GM19351 (cell line): ENCODE measurements around the gene NXPE1.
"Not testable (repeated sequence)": the region's sequence is repeated elsewhere in the genome, so short reads cannot be mapped to it uniquely, and the experiment has no call there.

Experiments used
- ATAC-seq: cut with Tn5 transposase; IDR thresholded peaks from one replicate; pipeline ENCODE4 v1.9.1; 2021; ENCODE audit warnings: mild to moderate bottlenecking, moderate library complexity; ENCODE audit not compliant: unreplicated experiment

Gene NXPE1

DNA sequence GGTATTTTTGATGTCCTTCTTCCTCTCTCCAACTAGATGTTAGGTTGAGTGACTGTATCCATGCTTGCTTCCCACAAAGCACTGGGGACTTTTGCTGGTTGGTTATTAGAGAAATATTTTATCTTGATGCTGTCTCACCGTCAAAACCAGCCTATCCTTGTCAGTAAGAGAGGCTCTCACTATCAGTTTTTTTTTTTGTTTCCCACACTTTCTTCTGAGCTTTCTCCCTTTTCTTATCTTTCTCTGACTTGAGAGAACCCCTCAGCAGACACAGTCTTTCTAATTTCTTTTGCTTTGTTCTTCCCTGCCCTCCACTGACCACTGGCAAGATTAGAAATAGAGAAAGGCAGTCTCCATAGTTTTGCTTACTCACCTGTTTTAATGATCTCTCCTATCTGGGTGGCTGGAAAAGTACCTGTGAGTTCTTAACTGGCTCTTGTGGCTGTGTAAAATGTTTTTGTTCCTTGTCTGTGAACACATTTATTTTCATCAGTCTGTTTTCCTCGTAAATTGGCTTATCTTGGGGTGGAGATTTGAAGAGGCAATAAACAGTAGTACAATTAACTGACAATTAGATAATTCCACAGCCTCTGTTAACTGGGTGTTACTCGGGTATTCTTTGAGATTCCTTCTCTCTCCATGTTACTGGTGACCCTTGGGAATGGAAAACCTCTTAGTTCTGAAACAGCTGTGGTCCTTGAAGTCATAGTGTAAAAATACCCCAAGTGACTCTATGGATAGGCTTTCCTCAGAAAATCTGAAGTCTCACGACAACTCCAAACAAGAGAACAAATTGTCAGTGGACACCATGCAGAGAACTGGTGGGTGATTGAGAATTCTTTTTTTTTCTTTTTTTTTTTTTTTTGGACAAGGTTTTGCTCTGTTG lies at the start of gene NXPE1:
Gene NXPE1, minus strand, starts transcription at position 457 of the 886 bp plus-strand sequence. CDS start 8,680 bp downstream, outside the sequence.
- ATAC-seq: no peak

DNA sequence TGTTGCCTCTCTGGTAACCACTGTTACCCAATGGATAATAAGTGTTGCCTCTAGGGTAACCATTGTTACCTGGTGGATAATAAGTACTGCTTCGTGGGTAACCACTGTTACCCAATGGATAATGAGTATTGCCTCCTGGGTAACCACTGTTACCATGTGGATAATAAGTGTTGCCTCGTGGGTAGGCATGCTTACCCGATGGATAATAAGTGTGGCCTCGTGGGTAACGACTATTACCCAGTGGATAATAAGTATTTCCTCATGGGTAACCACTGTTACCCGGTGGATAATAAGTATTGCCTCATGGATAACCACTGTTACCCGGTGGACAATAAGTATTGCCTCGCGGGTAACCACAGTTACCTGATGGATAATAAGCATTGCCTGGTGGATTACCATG lies 49.7 kb upstream of the NXPE1 start:
- no peak for ATAC-seq

DNA sequence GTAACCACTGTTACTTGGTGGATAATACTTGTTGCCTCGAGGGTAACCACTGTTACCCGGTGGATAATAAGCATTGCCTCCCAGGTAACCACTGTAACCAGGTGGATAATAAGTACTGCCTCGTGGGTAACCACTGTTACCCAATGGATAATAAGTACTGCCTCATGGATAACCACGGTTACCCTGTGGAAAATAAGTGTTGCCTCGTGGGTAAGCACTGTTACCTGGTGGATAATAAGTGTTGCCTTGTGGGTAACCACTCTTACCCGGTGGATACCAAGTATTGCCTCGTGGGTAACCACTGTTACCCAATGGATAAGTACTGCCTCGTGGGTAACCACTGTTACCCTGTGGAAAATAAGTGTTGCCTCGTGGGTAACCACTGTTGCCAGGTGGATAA lies 48.9 kb upstream of the NXPE1 start:
- not testable (repeated sequence) for ATAC-seq

DNA sequence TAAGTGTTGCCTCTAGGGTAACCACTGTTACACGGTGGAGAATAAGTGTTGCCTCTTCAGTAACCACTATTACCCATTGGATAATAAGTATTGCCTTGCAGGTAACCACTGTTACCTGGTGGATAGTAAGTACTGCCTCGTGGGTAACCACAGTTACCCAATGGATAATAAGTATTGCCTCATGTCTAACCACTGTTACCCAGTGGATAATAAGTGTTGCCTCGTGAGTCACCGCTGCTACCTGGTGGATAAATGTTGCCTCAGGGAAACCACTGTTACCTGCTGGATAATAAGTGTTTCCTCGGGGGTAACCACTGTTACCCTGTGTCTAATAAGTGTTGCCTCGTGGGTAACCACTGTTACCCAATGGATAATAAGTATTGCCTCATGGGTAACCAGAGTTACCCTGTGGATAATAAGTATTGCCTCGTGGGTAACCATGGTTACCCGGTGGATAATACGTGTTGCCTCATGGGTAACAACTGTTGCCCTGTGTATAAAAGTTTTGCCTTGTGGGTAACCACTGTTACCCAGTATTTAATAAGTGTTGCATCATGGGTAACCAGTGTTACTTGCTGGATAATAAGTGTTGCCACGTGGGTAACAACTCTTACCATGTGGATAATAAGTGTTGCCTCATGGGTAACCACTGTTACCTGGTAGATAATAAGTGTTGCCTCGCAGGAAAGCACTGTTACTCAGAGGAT lies 48.2 kb upstream of the NXPE1 start:
- ATAC-seq: no peak

DNA sequence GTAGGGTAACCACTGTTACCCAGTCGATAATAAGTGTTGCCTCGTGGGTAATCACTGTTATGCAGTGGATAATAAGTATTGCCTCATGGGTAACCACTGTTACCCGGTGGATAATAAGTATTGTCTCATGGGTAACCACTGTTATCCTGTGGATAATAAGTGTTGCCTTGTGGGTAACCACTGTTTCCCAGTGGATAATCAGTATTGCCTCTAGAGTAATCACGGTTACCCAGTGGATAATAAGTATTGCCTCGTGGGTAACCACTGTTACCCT lies 47.1 kb upstream of the NXPE1 start:
- not testable (repeated sequence) for ATAC-seq

DNA sequence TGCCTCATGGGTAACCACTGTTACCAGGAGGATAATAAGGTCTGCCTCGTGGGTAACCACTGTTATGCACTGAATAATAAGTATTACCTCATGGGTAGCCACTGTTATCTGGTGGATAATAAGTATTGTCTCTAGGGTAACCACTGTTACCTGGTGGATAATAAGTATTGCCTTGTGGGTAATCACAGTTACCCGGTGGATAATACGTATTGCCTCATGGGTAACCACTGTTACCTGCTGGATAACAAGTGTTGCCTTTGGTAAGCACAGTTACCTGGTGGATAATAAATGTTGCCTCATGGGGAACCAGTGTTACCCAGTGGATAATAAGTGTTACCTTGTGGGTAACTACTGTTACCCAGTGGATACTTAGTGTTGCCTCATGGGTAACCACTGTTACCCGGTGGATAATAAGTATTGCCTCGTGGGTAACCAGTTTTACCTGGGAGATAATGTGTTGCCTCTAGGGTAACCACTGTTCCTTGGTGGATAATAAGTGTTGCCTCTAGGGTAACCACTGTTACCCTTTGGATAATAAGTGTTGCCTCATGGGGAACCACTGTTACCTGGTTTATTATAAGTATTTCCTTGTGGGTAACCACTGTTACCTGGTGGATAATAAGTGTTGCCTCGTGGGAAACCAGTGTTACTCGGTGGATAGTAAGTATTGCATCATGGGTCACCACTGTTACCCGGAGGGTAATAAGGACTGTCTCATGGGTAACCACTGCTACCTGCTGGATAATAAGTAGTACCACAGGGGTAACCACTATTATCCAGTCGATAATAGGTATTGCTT lies 46.5 kb upstream of the NXPE1 start:
- ATAC-seq: no peak

DNA sequence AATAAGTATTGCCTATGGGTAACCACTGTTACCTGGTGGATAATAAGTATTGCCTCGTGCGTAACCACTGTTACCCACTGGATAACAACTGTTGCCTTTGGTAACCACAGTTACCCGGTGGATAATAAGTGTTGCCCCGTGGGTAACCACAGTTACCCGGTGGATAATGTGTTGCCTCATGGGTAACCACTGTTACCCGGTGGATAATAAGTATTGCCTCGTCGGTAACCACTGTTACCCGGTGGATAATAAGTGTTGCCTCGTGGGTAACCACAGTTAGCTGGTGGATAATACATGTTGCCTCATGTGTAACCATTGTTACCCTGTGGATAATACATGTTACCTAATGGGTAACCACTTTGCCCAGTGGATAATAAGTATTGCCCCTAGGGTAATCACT lies 45.7 kb upstream of the NXPE1 start:
- ATAC-seq: no peak

DNA sequence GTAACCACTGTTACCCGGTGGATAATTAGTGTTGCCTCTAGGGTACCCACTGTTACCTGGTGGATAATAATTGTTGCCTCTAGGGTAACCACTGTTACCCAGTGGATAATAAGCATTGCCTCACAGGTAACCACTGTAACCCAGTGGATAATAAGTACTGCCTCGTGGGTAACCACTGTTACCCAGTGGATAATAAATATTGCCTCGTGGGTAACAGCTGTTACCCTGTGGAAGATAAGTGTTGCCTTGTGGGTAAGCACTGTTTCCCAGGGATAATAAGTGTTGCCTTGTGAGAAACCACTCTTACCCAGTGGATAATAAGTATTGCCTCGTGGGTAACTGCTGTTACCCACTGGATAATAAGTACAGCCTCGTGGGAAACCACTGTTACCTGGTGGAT lies 45.2 kb upstream of the NXPE1 start:
- ATAC-seq: no peak

DNA sequence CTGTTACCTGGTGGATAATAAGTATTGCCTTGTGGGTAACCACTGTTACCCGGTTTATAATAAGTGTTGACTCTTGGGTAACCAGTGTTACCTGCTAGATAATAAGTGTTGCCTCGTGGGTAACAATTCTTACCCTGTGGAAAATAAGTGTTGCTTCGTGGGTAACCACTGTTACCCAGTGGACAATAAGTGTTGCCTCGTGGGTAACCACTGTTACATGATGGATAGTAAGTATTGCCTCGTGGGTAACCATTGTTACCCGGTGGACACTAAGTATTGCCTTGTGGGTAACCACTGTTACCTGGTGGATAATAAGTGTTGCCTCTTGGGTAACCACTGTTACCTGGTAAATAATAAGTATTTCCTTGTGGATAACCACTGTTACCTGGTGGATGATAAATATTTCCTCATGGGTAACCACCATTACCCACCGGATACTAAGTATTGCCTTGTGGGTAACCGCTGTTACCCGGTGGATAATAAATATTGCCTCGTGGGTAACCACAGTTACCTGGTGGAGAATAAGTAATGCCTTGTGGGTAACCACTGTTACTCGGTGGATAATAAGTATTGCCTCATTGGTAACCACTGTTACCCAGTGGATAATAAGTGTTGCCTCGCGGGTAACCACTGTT lies 44.6 kb upstream of the NXPE1 start:
- ATAC-seq: no peak

DNA sequence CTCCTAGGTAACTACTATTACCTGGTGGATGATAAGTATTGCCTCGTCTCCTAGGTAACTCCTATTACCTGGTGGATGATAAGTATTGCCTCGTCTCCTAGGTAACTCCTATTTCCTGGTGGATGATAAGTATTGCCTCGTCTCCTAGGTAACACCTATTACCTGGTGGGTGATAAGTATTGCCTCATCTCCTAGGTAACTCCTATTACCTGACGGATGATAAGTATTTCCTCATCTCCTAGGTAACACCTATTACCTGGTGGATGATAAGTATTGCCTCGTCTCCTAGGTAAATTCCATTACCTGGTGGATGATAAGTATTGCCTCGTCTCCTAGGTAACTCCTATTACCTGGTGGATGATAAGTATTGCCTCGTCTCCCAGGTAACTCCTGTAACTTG lies 43.5 kb upstream of the NXPE1 start:
- not testable (repeated sequence) for ATAC-seq

DNA sequence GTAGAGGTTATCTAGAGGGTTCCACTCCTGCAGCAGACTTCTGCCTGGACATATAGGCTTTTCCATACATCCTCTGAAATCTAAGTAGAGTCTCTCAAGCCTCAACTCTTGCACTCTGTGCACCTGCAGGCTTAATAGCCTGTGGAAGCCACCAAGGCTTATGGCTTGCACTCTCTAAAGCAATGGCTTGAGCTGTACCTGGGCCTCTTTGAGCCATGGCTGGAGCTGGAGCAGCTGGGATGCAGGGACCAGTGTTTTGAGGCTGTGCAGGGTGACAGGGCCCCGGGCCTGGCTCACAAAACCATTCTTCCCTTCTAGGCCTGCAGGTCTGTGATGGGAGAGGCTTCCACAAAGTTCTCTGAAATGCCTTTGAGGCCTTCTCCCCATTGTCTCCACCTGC lies 38.8 kb upstream of the NXPE1 start:
- no peak for ATAC-seq

DNA sequence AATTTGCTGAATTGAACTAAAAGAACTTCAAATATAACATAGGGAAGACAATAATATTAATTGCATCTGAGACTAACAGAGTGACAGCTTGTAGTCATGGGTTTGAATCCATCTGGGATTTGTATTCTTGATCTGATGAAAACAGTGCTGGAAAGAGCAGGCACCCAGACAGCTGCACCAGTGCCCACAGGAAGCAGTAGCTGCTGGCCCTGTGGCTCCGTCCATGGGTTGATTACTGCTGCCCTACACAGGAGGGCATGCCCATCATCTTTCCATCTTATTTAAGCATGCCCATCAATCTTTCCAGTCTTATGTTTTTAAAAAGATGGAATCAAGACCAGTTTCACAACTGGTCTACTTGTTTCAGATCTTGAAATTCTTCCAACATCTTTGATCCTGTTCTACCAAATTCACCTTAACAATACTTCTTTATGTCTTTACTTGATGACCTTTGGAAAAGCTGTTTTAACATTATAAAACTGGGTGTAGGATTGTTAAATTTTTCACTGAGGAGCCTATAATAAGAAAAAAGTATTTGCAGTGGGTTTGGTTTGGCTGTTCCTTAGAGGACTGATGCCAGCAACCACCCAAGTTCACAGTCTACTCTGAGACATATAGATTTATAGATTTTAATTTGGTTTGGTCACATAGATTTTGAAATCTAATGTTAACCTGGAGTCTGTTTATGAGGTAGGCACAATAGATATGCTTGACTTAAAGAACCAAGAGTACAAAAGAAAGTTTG lies 36.7 kb upstream of the NXPE1 start:
- no peak for ATAC-seq

DNA sequence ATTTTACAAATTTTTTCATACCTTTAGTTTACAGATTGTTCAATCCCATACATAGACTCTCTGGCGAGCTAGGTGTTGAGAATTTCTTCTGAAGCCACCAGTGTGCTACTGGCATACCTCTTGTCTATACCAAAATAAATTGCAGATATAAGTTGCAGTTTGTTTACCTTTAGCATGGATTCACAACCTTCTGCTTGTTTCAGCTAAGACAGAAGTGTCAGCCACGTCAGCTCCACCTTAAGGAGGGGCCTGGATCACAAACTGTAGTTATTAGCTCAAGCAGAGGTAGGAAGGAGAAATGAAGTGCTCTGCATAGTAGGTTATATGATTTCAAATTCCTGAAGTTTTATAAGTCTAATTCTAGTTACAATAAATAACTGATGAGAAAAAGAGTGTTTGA lies 35.9 kb upstream of the NXPE1 start, which contains the start of gene NXPE4:
Gene NXPE4, minus strand, starts transcription at position 216 of the 400 bp plus-strand sequence. CDS start 1,027 bp downstream, outside the sequence.
- ATAC-seq: no peak

DNA sequence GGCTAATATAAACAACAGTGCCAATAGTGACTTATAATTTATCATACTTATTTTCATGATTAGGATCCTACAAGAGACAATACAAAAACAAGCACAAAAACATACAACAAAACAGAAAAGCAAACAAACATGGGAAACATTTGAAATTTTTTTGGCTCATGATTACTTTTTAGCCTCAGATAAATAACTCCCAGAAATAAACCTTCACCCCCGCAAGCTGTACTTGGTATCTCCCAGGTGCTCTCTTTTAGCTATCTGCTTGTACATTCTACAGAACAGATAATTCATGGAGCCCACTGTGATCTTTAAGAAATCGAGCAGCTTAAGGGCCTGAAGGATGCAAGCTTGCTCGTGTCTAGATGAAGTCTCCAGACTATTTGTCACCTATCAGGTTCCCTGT lies 35.0 kb upstream of the NXPE1 start:
- ATAC-seq: no peak

DNA sequence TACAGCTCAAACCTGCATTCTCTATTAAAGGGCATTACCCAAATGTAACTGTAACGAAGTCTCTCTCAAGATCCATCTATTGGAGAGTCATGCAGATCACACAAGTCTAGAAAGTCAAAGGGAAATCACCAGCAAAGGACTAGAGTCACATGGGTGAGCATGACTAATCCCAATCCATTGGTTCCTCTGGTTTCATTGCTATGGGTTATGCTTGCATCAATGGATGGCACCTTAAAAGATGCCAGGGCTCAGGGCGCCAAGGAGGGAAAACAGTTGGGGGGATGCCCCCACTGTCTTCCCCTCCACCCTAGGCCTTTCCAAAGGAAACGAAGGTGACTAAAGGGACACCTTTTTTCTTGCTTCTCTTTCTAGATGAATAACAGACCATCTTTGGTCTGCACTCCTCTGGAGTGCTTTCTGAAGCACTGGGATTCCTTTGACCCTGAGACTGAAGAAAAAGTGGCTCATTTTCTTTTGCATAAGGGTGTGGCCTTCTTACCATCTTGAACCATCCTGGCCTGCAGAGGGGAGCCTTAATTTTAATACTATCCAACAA lies 27.8 kb upstream of the NXPE1 start:
- ATAC-seq: no peak

DNA sequence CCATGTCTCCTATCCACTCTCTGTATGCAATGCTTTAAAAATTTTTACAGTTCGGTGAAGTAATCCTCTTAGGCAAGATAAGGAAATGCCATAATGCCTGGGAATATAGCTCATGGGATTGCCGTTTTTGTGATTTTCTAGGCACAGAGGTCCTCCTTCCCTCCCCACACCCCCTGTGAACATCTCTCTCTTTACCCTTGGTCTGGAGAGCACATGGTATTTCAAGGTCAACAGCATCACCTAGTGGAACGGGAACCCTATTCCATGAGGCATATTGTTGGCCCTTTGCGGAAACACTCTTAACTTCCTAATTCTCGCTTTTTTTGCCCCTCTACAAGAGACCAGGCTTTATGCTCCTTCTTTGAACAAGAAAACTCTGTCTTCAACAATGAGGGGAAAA lies 27.1 kb upstream of the NXPE1 start:
- ATAC-seq: no peak

DNA sequence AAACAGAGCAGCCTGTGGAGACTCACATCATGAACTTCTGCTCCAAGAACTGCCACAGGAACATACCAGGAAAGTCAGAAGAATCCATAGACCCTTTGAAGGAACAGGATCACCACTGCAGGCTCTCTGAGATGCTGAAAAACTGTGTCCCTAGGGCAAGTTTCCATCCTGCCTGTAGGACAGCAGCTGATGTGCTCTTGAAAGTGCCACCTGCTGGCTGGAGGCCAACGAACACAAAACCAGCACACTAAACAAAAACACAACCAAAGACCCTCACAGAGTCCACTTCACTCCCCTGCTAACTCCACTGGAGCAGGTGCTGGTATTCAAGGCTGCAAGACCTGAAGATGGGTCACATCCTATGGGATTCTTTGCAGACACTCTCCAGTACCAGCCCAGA lies 12.0 kb upstream of the NXPE1 start:
- no peak for ATAC-seq

DNA sequence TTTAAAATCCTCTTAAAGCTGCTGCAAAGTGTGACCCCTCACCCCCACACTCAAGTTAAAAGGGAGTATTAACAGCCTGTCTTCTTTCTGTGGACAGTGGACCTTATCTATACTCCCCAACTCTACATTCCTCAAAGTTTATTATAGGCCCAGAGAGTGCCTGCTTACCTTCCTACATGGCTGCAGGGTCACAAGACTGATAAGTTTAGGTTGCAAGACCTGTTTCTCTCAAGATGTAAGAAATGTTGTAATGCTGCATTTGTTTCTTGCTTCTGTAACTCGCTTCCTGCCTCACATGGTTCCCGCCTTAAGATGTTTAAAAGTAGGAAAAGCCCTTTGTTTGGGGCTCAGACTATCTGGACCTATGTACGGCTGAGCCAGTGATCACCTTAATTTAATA lies 10.1 kb upstream of the NXPE1 start:
- ATAC-seq: no peak

DNA sequence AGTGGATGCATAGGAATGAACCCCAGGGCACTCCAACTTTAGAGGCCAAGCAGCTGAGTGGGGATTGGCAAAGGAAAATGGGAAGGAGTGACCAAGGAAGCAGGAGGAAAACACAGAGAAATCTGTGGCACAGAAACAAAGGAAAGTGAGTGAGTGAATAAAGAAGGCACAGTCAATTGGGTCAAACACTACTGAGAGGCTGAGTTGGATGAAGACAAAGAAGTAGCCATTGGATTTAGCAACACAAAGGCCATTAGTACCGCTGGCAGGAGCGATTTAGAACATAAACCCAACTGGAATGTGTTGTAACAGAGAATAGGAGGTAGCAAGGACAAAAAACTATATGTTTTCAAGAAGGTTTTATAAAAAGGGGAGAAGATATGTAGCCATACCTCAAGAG lies 6.6 kb upstream of the NXPE1 start:
- ATAC-seq: no peak

DNA sequence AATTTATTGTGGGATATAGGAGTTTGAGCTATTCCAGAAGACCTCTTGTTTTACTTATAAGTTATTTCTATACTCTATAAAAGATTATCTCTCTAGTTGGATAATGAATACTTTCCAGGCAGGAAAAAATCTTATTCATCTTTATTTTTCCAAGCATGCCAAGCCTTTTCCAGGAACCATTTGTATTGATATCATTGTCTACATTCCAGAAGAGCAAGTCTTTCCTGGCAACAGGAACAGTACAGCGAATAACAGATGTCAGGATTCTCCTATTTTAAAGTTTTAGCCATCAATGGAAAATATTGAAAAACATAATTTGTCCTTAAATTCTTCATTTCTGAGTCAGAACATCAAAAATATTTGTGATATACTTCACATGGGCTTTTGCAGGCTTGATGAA lies 5.2 kb upstream of the NXPE1 start:
- ATAC-seq: no peak
